HepG2 (cell line): ENCODE measurements around the gene TBKBP1. TPM values are rescaled to one million over a fixed set of nuclear protein-coding genes. Genes with fewer than 3 reads are reported as not detected.

Experiments
- ATAC-seq: fragments of 200-7000 bp; cut with Tn5 transposase; 3 replicates; pipeline ENCODE4 v1.9.1; 2020; ENCODE audit warnings: mild to moderate bottlenecking, moderate library complexity
- BruUV-seq: library from RNA; stranded (reverse); fragments of 400-500 nt; replicated peaks from 2 replicates; lab custom pipeline; 2021; lab: Mats Ljungman, UMichigan
- CTCF ChIA-PET: fragments of 300-600 bp; formaldehyde crosslinking; extraction: SDS; loops from one replicate; lab custom pipeline; 2021; ENCODE audit warnings: low total read pairs, inconsistent platforms, low intra/inter-chr PET ratio; lab: Yijun Ruan, JAX
- POLR2A ChIA-PET: fragments of 350-600 bp; sonication (Branson Sonifier 250); formaldehyde crosslinking; loops from one replicate; lab custom pipeline; 2020; ENCODE audit warnings: antibody characterized with exemption, inconsistent platforms; lab: Yijun Ruan, JAX
- DNase-seq: peaks from one replicate; pipeline ENCODE4 v3.0.0-alpha.2; 2015; ENCODE audit warnings: low spot score
- FAIRE-seq: peaks from 3 replicates; lab custom pipeline; 2011; peaks lifted over from hg19 to GRCh38; lab: Jason Lieb, UNC
- H2AFZ ChIP-seq: one replicate; pipeline ENCODE4 v1.6.1; 2011; ENCODE audit warnings: low read length, inconsistent platforms
- H3K27ac ChIP-seq: fragments of 300-600 bp; 3 replicates; pipeline ENCODE4 v1.8.0; 2011; ENCODE audit warnings: mixed run types, mild to moderate bottlenecking, mixed read lengths, low read length, inconsistent platforms; ENCODE audit not compliant: insufficient read depth; ENCODE audit errors: extremely low read length
- H3K27me3 ChIP-seq, 2 experiments: fragments of 200-600 bp in 1 of 2; 2 replicates in 1 of 2; 3 replicates in 1 of 2; pipeline versions ENCODE4 v1.6.0 to v1.8.0; 2011; ENCODE audit warnings: low read length in 2 of 2, mild to moderate bottlenecking in 2 of 2, moderate library complexity in 2 of 2, inconsistent platforms in 1 of 2; ENCODE audit not compliant: insufficient read depth in 2 of 2, control insufficient read depth in 1 of 2
- H3K36me3 ChIP-seq, 2 experiments: fragments of 200-600 bp in 1 of 2; replicated peaks in 1 of 2; 2 replicates in 1 of 2; 3 replicates in 1 of 2; pipeline versions ENCODE4 v1.5.1 to v1.8.0; 2011; ENCODE audit warnings: low read length in 2 of 2, inconsistent platforms in 1 of 2; ENCODE audit not compliant: insufficient read depth in 2 of 2, control insufficient read depth in 1 of 2
- H3K4me1 ChIP-seq: 2 replicates; pipeline ENCODE4 v1.5.1; 2012; ENCODE audit warnings: low read length, inconsistent platforms; ENCODE audit not compliant: insufficient read depth
- H3K4me2 ChIP-seq: 2 replicates; pipeline ENCODE4 v1.6.0; 2011; ENCODE audit warnings: low read depth, low read length, inconsistent platforms
- H3K4me3 ChIP-seq, 3 experiments: fragments of 200-600 bp in 1 of 3; sonication (generic), shearing (Covaris generic) in 1 of 3; replicated peaks in 1 of 3; 2 replicates each; pipeline ENCODE4 v1.5.1; 2011 to 2016; ENCODE audit warnings: low read length in 3 of 3, inconsistent platforms in 2 of 3, low read depth in 2 of 3, mild to moderate bottlenecking in 2 of 3, control low read depth in 1 of 3, mixed read lengths in 1 of 3; ENCODE audit not compliant: insufficient read depth in 1 of 3
- H3K79me2 ChIP-seq: one replicate; pipeline ENCODE4 v1.6.1; 2011; ENCODE audit warnings: low read length, inconsistent platforms; ENCODE audit not compliant: insufficient read depth
- H3K9ac ChIP-seq: 2 replicates; pipeline ENCODE4 v1.6.0; 2011; ENCODE audit warnings: mild to moderate bottlenecking, low read depth, low read length, inconsistent platforms; ENCODE audit not compliant: insufficient read depth
- H3K9me3 ChIP-seq: 2 replicates; pipeline ENCODE4 v1.5.1; 2012; ENCODE audit warnings: mild to moderate bottlenecking, low read length
- H4K20me1 ChIP-seq: 2 replicates; pipeline ENCODE4 v1.6.0; 2011; ENCODE audit warnings: inconsistent platforms, mild to moderate bottlenecking, low read length, moderate library complexity; ENCODE audit not compliant: insufficient read depth
- ZFX ChIP-seq: sonication (generic); formaldehyde crosslinking; IDR thresholded peaks from 2 replicates; pipeline ENCODE4 v1.4.0; 2020; ENCODE audit warnings: mild to moderate bottlenecking, low read depth, missing genetic modification reagents, moderate library complexity
- WGBS: methylation state at CpG from one replicate; pipeline ENCODE4 v1.1.6; 2017; ENCODE audit warnings: low lambda C conversion rate; 5-methylcytosine and 5-hydroxymethylcytosine counted together
- in situ Hi-C: cut with HindIII; loops from 2 replicates; pipeline ENCODE4 v1.10.0; 2017; ENCODE audit warnings: low pct_unique_long_range_greater_than_20kb; ENCODE audit not compliant: extremely low pct_ligation_motif_present
- intact Hi-C: fragments of 100-400 bp; cut with micrococcal nuclease; formaldehyde crosslinking; loops from one replicate; pipeline ENCODE4 v1.10.0; 2022; ENCODE audit not compliant: unreplicated experiment
- polyA plus RNA-seq, 8 experiments: library from polyadenylated mRNA; depleted of rRNA in 3 of 8; stranded (reverse) in 7 of 8; unstranded in 1 of 8; fragments of >200 nt; fragmentation: Illumina TruSeq in 4 of 8; extraction: Trizol in 4 of 8; gene quantifications; 2 replicates each; pipeline versions ENCODE4 v1.2.1 to v1.2.3, GENCODE V29; 2011 to 2016; ENCODE audit warnings: low read depth in 4 of 8, missing spikeins in 1 of 8, mixed read lengths in 1 of 8; ENCODE audit not compliant: insufficient read depth in 1 of 8
- total RNA-seq, 5 experiments: library from RNA; depleted of rRNA; stranded (reverse); fragments of >200 nt; fragmentation: Illumina TruSeq; extraction: Trizol; gene quantifications; 2 replicates each; pipeline ENCODE4 v1.2.3, GENCODE V29; 2016; ENCODE audit warnings: low read depth in 1 of 5
- TF ChIP-seq, protein P1 (sequence below): fragments of 450-650 bp; IDR thresholded peaks from 2 replicates; pipeline ENCODE4 v1.6.1; 2016
- TF ChIP-seq, protein P2 (sequence below): sonication (generic); formaldehyde crosslinking; IDR thresholded peaks from 2 replicates; pipeline ENCODE4 v1.4.0; 2020; ENCODE audit warnings: mild to moderate bottlenecking, missing genetic modification reagents

Gene TBKBP1
- total and polyA plus RNA-seq, 2 of the 13 experiments (the other 11 are each of a cell fraction or from before 2014, with no cell fraction given) = 2.6 to 7.0 TPM

DNA sequence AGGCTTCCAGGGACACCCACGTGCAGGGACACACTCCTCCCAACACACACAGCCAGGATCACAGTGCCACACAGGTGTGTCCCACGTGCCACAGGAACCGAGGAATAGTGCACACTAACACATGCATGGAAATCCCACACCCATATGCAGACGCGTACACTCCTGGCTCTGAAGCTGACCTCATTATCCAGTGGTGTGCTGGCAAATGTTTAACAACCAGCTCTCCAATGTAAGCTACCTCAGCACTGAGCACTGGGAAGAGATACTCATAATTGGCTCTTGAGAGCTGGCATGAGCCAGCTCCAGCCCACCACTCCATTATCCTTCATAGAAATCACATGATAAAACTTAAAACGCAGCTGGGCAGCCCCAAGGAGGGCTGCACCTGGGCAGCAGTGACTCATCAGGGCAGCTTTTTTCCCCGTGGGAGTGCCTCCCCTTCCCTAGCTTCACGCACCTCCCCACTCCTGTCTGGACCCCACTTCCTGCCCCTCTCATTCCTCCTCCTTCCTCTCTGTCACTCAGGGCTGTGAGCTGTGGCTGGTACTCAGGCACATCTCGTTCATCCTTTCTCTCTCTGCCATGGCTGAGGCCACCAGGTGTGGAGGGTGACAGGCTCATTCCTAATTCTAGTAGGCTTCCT lies 24.1 kb downstream of the TBKBP1 start:
- Histone ChIP-seq H3K4me2 (no peak overlapping the region), H3K4me3 (no peak overlapping the region), H3K9me3 (no peaks in the 10 kb centered on the region), H4K20me1 (no peaks in the 10 kb centered on the region; the same call in 1 of the 2 replicates), H2AFZ (no peak overlapping the region), H3K27ac (no peak overlapping the region), H3K9ac (no peak overlapping the region), H3K36me3 (no peaks in the 10 kb centered on the region), H3K4me1 (peaks cover 9% of the 10 kb centered on the region; the same call in 1 of the 2 replicates), H3K79me2 (no peaks in the 10 kb centered on the region), H3K27me3 (peaks cover 24 to 92% of the 10 kb centered on the region in 2 experiments)
- ChIA-PET POLR2A (interaction anchor here (0.5 to 1.3 kb wide), 2 partner anchors 24 to 26 kb away, joined by 3 to 4 read pairs; partner anchors contain the start of gene TBKBP1), CTCF (interaction anchor here (1.2 kb wide), 1 partner anchor 19 kb away, joined by 3 read pairs; no protein-coding TSS in a partner anchor)
- WGBS = 4% methylated on average over 9 of the region's 9 CpGs
- TF ChIP-seq, protein P1, sequence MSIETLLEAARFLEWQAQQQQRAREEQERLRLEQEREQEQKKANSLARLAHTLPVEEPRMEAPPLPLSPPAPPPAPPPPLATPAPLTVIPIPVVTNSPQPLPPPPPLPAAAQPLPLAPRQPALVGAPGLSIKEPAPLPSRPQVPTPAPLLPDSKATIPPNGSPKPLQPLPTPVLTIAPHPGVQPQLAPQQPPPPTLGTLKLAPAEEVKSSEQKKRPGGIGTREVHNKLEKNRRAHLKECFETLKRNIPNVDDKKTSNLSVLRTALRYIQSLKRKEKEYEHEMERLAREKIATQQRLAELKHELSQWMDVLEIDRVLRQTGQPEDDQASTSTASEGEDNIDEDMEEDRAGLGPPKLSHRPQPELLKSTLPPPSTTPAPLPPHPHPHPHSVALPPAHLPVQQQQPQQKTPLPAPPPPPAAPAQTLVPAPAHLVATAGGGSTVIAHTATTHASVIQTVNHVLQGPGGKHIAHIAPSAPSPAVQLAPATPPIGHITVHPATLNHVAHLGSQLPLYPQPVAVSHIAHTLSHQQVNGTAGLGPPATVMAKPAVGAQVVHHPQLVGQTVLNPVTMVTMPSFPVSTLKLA = peak; percentile 75
- TF ChIP-seq, protein P2, sequence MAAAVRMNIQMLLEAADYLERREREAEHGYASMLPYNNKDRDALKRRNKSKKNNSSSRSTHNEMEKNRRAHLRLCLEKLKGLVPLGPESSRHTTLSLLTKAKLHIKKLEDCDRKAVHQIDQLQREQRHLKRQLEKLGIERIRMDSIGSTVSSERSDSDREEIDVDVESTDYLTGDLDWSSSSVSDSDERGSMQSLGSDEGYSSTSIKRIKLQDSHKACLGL (CRISPR knock-in tag) = no peak
- no peak for TF ChIP-seq ZFX (CRISPR knock-in tag)
- in situ Hi-C loops (no loop called here), intact Hi-C loops (no loop called here)
- FAIRE-seq (no peak), DNase-seq (no peak), ATAC-seq (peak; percentile 6; the same call in 1 of the 3 replicates)
- no TSS peak for BruUV-seq
